ENCODE data around the gene HEXD.
A peak's percentile ranks its signal among the peaks of the same experiment; 100 is the strongest.
"Not testable (repeated sequence)": the region's sequence is repeated elsewhere in the genome, so short reads cannot be mapped to it uniquely, and the experiment has no call there.

HEXD gene

GRCh38 chr17:82442643-82443464, 24.7 kb downstream of the HEXD start:
- DNase-seq, result no peak

DNA sequence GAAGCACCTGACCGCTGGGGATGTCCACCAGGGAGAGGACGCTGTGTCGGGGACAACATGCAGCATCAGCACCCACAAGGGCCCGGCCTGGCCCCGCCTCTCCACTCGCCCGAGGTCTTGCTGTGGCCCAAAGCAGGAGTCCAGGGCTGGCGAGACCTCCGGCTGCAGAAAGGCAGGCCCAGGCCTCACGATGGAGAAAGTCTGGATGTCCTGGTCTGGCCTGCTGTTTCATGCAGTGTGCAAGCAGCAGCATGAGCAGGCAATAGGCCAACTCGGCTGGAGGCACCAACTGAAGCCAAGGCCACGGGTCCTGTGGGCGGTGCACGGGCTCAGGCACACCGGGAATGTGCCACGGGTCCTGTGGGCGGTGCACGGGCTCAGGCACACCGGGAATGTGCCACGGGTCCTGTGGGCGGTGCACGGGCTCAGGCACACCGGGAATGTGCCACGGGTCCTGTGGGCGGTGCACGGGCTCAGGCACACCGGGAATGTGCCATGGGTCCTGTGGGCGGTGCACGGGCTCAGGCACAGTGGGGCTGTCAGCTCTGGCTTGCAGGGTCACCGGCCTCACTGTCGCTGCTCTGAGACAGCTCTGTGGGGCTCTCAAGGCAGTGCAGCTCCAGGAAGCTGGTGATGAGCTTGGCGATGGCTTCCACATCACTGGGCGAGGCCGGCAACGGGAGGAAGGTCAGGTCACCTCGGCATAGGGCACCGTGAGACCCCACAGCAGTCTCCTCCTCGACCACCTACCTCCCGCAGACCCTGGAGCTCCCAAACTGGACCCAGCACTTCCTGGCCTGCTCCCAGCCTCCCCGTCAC, 25.5 kb downstream of the HEXD start:
- no peak for DNase-seq

DNA sequence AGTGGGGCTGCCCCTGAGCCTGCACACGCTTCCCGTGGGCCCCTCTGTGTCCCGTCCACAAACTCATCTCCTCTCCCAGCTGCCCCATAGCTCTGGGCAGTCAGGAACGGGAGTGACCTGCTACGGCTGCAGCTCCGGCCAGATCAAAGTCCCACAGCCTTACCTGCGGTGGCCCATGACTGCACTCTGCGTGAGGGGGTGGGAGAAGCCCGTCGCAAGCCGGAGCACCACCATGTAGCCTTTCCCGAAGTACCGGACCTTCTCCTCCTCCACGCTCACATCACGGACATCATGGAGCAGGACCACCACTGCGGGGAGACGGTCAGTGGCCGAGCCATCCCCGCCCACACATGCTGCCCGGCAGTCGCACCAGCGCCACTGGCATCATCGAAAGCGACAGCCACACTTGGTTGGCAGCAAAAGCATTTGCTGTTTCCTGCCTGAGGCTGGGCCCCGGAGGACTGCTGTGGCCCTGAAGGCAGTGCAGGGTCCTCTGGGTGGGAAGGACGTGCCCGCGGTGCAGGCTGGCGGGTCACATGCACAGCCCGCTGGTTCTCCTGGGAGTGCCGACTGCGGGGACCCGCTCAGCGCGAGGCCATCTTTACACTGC, 26.2 kb downstream of the HEXD start:
- no peak for DNase-seq

GRCh38 chr17:82444941-82445521, 26.9 kb downstream of the HEXD start:
- DNase-seq, result no peak

DNA sequence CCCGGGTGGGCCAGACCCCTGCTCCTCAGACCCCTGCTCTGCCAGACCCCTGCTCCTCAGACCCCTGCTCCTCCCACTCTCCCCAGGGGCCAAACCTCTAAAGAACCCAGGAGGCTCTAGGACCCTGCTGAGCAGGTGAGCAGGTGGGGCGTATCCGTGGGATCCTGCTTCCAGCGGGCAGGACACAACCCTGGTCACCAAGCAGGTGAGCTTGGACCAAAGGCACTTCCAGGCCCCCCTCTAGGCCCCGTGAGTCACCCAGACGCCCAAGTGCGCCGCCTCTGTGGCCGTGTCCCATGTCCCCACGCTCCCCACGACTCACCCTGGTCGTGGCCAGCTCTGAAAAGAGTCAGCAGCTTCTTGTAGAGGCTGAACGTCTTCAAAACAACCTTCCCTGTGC, 27.4 kb downstream of the HEXD start:
- DNase-seq, result no peak

- DNase-seq, result no peak
Measured at GRCh38 chr17:82446124-82446523, 28.0 kb downstream of the HEXD start.

DNA sequence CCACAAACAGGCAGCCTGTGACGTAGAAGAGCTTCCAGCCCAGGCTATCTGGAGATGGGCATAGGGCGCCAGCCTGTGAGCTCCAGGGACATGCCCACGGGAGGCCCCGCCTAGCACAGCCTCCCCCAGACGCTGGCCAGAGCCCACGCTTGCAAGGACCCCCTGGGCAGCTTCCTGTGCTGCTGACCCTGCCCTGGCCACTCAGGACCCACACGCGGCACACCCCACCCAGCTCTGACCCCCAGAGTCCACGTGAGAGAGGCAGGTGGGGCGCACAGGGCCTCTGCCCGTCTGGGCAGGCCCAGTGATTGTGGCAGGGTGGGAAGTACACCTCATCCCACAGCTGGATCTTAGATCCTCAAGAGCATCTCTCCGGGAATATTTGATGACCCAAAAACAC, 28.5 kb downstream of the HEXD start:
- DNase-seq, result no peak

GRCh38 chr17:82447876-82448275, 29.7 kb downstream of the HEXD start:
- no peak for DNase-seq

GRCh38 chr17:82449131-82449882, 31.2 kb downstream of the HEXD start:
- no peak for DNase-seq

DNA sequence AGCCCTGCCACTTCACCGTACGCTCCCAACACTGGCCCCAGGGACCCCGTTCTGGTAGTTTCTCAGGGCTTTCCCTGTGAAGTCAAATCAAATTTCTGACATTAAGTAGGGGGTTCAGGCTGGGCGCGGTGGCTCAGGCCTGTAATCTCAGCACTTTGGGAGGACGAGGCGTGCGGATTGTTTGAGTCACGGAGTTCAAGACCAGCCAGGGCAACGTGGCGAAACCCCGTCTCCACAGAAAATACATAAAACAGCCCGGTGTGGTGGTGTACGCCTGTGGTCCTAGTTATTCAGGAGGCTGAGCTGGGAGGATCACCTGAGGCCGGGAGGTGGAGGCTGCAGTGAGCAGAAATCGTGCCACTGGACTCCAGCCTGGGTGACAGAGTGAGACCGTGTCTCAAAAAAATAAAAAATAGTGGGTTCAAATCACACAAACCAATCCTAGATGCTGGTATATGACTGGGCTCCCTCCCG, 31.8 kb downstream of the HEXD start:
- DNase-seq, result no peak

DNA sequence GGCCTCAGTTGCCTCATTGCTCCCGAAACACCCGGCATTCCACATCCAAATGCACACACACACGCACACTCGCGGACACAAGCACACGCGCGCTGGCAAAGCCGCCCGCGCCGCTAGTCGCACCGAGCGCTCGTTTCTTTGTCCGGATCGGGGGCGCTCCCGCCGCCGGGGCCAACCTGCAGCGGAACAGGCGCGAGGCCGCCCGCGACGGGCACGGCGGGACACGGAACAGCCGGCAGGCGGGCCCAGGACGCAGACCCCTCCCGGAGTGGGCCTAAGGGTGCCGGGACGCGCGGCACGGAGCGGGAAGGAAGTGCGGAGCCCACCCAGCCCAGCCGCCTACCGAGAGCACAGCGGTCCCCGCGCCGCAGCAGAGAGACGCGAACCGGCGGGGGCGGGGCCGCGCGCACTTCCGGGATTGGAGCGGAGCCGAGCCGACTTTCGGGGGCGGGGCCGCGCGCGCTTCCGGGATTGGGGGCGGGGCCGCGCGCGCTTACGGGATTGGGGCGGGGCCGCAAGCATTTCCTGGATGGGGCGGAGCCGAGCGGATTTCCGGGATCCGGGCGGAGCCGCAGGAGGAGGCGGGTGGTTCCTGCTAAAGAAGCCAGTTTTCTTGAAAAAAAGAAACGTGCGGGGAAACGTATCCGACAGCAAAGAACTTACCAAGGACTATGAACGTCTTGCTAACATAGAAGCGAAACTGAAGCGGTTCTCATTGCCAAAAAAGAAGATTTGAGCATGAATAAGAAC, 32.4 kb downstream of the HEXD start, which contains the start of gene CYBC1:
Gene CYBC1, minus strand, starts transcription at position 396 of the 750 bp plus-strand sequence. CDS start 1,498 bp downstream, outside the sequence.
- DNase-seq, result peak; percentile 39

- DNase-seq, result no peak
Measured at GRCh38 chr17:82452162-82452561, 34.0 kb downstream of the HEXD start.

DNA sequence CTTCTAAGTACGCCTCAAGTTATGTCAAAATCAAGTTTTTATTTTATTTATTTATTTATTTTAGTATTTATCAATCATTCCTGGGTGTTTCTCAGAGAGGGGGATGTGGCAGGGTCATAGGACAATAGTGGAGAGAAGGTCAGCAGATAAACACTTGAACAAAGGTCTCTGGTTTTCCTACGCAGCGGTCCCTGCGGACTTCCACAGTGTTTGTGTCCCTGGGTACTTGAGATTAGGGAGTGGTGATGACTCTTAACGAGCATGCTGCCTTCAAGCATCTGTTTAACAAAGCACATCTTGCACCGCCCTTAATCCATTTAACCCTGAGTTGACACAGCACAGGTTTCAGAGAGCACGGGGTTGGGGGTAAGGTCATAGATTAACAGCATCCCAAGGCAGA, 35.0 kb downstream of the HEXD start:
- DNase-seq, result not testable (repeated sequence)

- DNase-seq, result not testable (repeated sequence)
Measured at GRCh38 chr17:82453706-82454105, 35.6 kb downstream of the HEXD start.

GRCh38 chr17:82457073-82457928, 39.2 kb downstream of the HEXD start:
- no peak for DNase-seq

GRCh38 chr17:82457929-82458178, 39.7 kb downstream of the HEXD start:
- DNase-seq, result no peak

DNA sequence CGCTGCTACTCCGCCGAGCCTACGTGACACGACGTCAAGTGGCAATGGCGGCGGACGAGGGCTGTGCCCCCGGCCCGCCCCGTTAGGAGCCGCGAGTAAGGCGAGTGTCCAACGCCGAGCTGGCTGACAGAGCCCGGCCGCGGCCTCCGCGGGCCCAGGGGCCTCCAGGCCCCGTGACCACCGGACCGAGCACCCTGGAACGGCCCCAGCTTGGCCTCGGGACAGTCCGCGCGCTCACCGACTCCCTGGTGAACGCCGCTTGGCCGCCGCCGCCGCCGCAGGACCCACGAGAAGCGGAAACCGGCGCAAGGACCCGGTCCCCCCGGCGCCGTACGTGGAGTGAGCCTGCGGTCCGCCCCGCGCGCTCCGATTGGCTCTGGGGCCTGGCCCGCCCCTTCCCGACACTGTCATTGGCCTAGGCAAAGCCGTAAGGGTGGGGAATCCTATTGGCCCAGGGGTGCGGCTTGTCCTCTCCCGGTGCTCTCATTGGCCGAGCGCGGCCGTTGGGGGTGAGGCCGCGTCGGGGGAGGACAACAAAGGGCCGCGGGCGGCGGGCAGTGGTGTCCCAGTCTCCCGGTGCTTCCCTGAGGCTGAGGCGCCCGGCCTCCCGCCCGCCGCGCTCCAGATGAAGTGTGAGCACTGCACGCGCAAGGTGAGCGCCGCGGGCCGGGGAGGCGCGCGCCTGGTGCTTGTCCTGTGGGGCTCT, 40.2 kb downstream of the HEXD start, which contains the start of gene NARF:
Gene NARF, plus strand, starts transcription at position 563 of the 706 bp plus-strand sequence. Its CDS starts 63 bp downstream, at position 626.
- DNase-seq, result peak; percentile 89

DNA sequence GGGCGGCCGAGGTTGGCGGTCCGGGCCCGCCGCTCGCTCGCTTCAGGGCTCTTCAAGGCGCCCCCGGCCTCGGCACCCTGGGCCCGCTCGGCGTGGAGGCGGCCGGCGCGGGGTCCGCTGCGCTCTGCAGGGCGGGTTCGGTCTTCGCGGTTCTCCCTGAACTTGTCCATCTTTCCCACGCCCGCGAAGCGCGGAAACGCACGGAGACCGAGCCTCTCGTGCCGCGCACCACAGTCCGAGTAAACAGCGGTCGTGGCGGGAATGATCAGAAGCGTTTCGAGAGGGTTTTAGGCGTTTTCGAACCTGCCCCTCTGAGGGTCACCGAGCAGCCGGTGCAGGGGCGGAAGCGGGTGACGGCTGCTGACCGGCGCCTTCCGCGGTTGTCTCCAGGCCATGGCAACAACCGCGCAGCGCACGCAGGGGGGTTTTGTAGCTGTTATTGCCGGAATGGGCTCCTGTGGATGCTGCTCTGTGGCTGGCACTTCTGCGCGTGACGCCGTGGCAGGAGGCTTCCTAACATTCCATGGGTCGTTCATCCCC, 40.8 kb downstream of the HEXD start:
- DNase-seq, result no peak

GRCh38 chr17:82459936-82460335, 41.8 kb downstream of the HEXD start:
- not testable (repeated sequence) for DNase-seq
